HG02759 (cell line): ENCODE measurements around the gene ACOT13.
"Not testable (repeated sequence)": the region's sequence is repeated elsewhere in the genome, so short reads cannot be mapped to it uniquely, and the experiment has no call there.

Experiments
- ATAC-seq: cut with Tn5 transposase; IDR thresholded peaks from one replicate; pipeline ENCODE4 v1.9.1; 2021; ENCODE audit warnings: mild to moderate bottlenecking, moderate library complexity; ENCODE audit not compliant: unreplicated experiment

Gene ACOT13

GRCh38 chr6:24666641-24667377, at the start of gene ACOT13, which contains the start of gene TDP2:
ACOT13 (plus strand) TSS chr6:24667077; CDS start chr6:24667264, 187 bp downstream.
TDP2 (minus strand) TSS chr6:24666899; CDS start chr6:24666862, 37 bp downstream.
- peak; percentile 96 for ATAC-seq

- ATAC-seq, result no peak
Measured at GRCh38 chr6:24619661-24620060, 47.2 kb upstream of the ACOT13 start.

- no peak for ATAC-seq
Measured at GRCh38 chr6:24620637-24621036, 46.2 kb upstream of the ACOT13 start.

GRCh38 chr6:24621626-24622289, 45.1 kb upstream of the ACOT13 start:
- no peak for ATAC-seq

- no peak for ATAC-seq
Measured at GRCh38 chr6:24630856-24631505, 35.9 kb upstream of the ACOT13 start.

GRCh38 chr6:24631671-24632070, 35.2 kb upstream of the ACOT13 start:
- no peak for ATAC-seq

- no peak for ATAC-seq
Measured at GRCh38 chr6:24632573-24632972, 34.3 kb upstream of the ACOT13 start.

- ATAC-seq, result no peak
Measured at GRCh38 chr6:24636681-24637080, 30.2 kb upstream of the ACOT13 start.

- ATAC-seq, result no peak
Measured at GRCh38 chr6:24640166-24640565, 26.7 kb upstream of the ACOT13 start.

- ATAC-seq, result not testable (repeated sequence)
Measured at GRCh38 chr6:24640631-24641030, 26.2 kb upstream of the ACOT13 start.

GRCh38 chr6:24642061-24642460, 24.8 kb upstream of the ACOT13 start:
- ATAC-seq, result no peak

- no peak for ATAC-seq
Measured at GRCh38 chr6:24643920-24644319, 23.0 kb upstream of the ACOT13 start.

GRCh38 chr6:24644377-24644776, 22.5 kb upstream of the ACOT13 start:
- ATAC-seq, result no peak

- no peak for ATAC-seq
Measured at GRCh38 chr6:24646771-24647170, 20.1 kb upstream of the ACOT13 start.

GRCh38 chr6:24648276-24648675, 18.6 kb upstream of the ACOT13 start:
- no peak for ATAC-seq

- no peak for ATAC-seq
Measured at GRCh38 chr6:24649691-24650090, 17.2 kb upstream of the ACOT13 start.

- no peak for ATAC-seq
Measured at GRCh38 chr6:24650365-24650764, 16.5 kb upstream of the ACOT13 start.

- ATAC-seq, result no peak
Measured at GRCh38 chr6:24655215-24655614, 11.7 kb upstream of the ACOT13 start.

- ATAC-seq, result no peak
Measured at GRCh38 chr6:24658573-24659560, 8.0 kb upstream of the ACOT13 start.

- no peak for ATAC-seq
Measured at GRCh38 chr6:24659561-24659960, 7.3 kb upstream of the ACOT13 start.

- no peak for ATAC-seq
Measured at GRCh38 chr6:24660105-24660504, 6.8 kb upstream of the ACOT13 start.
